ENCODE data around the gene STT3B.

GRCh38 chr3:31639828-31640227 is 107.1 kb downstream of the STT3B start:
- TF ChIP-seq CTCF (IDR thresholded peaks at IDR 0.05 in 8 of 11, conservative IDR thresholded peaks at IDR 0.05 in 3 of 11): no peak
- no peak for TF ChIP-seq POLR2A (IDR thresholded peaks at IDR 0.05)

All from spleen (tissue), 7 donors.